Activated gamma-delta T cell treated with Interleukin-2 at 50 U/mL for 16 hours (primary cell): ENCODE results near the gene LRG1.

ENCODE experiments used
- DNase-seq: peaks from one replicate; pipeline ENCODE4 v3.0.0-alpha.2; 2020

LRG1 gene

GRCh38 chr19:4506449-4507149 is 33.2 kb downstream of the LRG1 start:
- no peak for DNase-seq

- no peak for DNase-seq
Observed at GRCh38 chr19:4505570-4506448, 34.0 kb downstream of the LRG1 start.

GRCh38 chr19:4504891-4505569 is 34.8 kb downstream of the LRG1 start:
- no peak for DNase-seq

- DNase-seq: no peak
Observed at GRCh38 chr19:4504297-4504701, 35.5 kb downstream of the LRG1 start.

GRCh38 chr19:4503825-4504170 is 36.0 kb downstream of the LRG1 start:
- no peak for DNase-seq

- no peak for DNase-seq
Observed at GRCh38 chr19:4503132-4503824, 36.6 kb downstream of the LRG1 start.

GRCh38 chr19:4502282-4503131 is 37.3 kb downstream of the LRG1 start:
- no peak for DNase-seq

- no peak for DNase-seq
Observed at GRCh38 chr19:4501691-4502090, 38.1 kb downstream of the LRG1 start.

- DNase-seq: no peak
Observed at GRCh38 chr19:4500841-4501591, 38.8 kb downstream of the LRG1 start.

- DNase-seq: no peak
Observed at GRCh38 chr19:4499855-4500254, 40.0 kb downstream of the LRG1 start.

GRCh38 chr19:4499318-4499717 is 40.5 kb downstream of the LRG1 start:
- no peak for DNase-seq

GRCh38 chr19:4498694-4499093 is 41.1 kb downstream of the LRG1 start:
- no peak for DNase-seq

GRCh38 chr19:4497770-4498389 is 42.0 kb downstream of the LRG1 start:
- DNase-seq: no peak

- no peak for DNase-seq
Observed at GRCh38 chr19:4496304-4496703, 43.5 kb downstream of the LRG1 start.

- DNase-seq: no peak
Observed at GRCh38 chr19:4495471-4495870, 44.4 kb downstream of the LRG1 start.

- no peak for DNase-seq
Observed at GRCh38 chr19:4494691-4495064, 45.2 kb downstream of the LRG1 start.

GRCh38 chr19:4493929-4494690 is 45.7 kb downstream of the LRG1 start:
- DNase-seq: no peak

GRCh38 chr19:4493104-4493928 is 46.5 kb downstream of the LRG1 start:
- no peak for DNase-seq
